Stimulated activated CD8-positive, alpha-beta memory T cell treated with anti-CD3 and anti-CD28 coated beads, Interleukin-15, amount 100 ng/mL, for 24 hours (primary cell): ENCODE measurements around the gene CHST8.

ENCODE experiments used
- DNase-seq: peaks from one replicate; pipeline ENCODE4 v3.0.0-alpha.2; 2020; ENCODE audit warnings: low read depth

Gene CHST8

DNA sequence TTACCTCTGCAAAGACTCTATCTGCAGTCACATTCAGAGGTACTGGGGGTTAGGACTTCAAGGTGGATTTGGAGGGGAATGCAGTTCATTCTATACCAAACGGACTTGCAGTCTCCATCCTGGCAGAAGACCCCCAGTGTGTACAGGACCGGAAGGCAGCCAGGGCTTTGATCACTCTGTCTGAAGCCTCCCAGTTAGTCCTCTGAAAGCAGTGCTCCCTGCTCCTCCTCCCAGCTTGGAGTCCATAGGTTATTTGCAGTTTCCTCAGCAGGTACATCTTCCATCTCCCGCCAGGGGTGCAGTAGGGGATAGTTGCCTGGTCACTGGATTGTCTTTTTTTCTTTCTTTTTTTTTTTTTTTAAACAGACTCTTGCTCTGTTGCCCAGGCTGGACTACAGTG lies 96.1 kb downstream of the CHST8 start:
- DNase-seq: no peak

DNA sequence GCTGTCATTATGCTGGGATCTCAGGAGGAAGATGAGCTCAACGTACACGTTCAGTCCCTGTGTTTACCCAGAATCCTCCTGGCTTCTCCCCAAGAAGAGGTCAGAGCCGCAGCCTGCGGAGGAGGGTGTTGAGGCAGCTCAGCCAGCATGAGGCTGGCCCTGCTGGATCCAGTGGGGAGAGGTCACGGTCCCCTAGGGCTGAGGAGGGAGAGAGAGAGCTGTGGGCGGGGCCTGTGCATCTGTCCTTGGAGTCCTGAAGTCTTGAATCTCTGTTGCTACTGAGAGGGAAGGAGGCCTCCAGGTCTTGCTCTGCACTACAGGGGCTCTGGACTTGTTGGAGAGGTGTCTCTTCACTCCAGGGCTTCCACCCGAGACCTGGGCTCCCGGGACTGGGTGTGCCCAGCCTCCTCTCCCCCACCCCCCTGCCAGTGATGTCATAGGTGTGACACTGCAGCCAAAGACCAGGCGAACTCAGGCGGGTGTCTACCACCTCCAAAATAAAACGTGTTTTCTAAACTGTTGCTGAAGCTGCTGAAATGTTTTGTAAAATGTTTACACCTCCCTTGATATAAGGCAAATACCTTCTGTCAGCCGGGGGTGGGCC lies 97.0 kb downstream of the CHST8 start:
- DNase-seq: no peak

DNA sequence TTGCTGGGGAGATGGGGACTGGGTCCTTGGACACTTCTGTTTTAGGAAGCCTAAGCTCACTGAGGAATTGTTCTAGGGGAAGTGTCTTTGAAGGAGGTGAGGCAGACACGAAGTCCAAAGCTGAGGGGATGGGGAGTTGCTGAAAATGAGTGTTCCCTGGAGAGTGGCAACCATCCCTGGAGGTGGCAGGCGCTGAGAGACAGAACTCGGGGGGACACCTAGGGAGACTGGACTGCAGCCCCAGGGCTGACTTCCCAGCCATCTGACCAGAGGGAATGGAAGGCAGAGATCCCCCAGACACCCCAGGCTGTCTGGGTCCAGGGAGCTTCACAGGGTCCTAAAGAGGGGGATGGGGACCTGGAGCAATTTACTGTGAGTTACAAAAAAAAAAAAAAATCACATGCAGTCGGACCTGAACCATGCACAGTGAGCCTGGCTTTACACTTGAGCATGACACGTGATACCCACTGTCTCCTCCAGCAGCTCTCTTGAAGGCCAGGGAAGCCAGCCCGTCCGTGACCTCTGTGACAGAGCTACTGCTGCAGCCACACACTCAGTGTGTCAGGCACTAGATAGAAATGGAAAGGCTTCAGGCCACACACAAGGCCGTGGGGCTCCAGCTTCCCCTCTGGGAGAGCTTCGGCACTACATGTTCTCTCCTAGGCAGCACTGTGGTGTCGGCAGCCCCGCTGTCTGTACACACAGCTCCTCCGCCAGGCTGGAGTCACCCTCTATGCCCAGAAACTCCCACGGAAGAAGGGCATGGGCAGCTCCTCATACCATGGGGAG lies 97.8 kb downstream of the CHST8 start:
- no peak for DNase-seq

DNA sequence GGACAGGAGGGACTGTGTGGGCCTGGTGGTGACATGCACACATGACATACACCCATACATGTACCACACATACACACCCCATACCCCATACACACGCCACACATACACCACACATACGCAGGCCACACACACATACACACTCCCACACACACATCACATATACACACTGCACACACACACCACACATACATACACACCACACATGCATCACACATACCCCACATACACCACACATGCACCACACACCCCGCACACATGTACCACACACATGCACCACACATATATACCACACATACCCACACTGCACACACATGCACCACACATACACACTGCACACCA lies 98.4 kb downstream of the CHST8 start:
- DNase-seq: no peak

DNA sequence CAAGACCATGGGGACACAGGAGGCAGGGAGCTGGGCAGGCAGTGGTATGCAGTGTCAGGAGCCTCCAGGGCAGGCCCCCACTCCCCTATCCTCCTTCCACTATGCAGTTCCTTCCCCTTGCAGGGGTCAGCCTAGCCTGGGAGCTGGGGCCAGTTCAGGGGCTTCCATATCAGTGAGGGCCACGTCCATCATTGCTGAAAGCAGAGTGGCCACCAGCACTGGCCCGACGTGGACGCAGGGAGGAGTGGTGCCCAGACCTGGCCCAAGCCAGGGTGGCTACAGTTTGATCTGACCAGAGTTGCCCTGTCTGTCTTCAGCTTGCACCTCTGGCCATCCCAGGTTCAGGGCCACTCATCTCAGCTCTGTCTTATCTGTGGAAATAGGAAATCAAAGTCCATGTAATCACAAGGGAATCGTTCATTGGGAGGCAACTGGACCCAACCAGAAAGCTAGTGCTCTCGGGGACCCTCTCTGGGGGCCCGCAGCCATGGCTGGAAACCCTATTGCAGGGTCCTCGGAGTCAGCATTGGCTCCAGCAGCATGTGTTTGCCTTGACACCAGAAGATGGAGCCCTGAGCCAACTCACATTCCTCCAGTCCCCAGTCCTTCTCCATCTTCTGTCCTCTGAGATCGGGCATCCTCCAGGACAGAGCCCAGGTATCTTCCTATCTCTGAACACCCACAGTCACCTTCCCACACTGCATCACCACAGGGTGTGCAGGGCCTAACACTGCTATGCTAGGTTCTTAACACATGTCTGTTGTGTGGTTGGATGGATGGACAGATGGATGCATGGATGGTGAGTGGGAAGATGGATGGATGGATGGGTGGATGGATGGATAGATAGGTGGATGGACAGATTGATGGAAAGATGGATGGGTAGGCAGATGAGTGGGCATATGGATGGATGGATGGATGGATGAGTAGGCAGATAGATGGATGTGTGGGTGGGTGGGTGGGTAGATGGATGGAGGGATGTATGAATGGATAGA lies 99.2 kb downstream of the CHST8 start:
- no peak for DNase-seq

DNA sequence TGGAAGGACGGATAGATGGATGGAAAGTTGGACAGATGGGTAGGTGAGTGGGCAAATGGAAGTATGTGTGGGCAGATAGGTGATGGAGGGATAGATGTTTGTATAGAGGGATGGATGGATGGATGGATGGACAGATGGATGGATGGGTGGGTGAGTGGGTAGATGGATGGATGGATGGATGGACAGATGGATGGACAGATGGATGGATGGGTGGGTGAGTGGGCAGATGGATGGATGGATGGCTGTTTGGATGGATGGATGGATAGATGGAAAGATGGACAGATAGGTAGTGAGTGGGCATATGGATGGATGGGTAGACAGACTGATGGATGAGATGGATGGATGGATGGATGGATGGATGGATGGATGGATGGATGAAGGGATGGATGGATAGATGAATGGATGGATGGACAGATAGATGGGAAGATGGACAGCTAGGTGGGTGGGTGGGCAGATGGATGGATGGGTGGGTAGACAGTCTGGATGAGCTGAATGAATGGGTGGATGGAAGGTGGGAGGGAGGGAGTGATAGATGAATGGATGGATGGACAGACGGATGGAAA lies 100.1 kb downstream of the CHST8 start:
- no peak for DNase-seq

DNA sequence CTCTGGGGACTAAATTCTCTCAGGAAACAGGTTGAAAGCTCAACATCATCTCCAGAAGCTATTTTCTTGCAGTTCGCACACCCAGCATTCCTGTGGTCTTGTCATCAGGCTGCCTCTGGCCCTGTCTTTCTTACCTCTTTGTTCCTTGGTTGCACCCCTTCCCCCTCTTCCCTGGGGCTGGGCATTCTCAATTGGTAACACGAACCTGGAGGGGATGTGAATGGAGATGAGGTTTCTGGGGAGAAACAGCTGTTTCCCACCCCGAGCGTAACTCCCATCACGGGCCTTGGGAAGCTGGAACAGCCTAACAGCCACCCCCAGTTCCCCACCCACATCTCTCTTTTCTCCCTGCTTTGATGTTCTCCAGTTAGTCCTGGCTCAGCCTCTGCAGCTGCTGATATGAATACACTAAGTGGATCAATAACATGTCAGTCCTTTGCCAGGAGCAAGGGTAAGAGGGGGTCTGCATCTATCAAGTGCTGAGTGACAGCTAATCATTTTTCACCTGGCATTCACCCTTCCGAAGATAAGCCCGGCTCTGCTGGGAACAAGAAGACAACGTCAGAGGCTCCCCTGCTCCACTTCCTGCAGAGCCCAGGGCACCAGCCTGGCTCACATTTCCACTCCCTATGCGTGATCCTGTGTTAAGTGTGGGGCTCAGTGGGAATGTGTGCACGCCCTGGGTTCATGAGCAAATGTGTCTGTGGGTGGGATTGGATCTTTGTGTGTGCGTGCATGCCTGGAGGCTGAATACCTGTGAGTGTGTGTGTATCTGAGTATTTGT lies 100.9 kb downstream of the CHST8 start:
- no peak for DNase-seq

DNA sequence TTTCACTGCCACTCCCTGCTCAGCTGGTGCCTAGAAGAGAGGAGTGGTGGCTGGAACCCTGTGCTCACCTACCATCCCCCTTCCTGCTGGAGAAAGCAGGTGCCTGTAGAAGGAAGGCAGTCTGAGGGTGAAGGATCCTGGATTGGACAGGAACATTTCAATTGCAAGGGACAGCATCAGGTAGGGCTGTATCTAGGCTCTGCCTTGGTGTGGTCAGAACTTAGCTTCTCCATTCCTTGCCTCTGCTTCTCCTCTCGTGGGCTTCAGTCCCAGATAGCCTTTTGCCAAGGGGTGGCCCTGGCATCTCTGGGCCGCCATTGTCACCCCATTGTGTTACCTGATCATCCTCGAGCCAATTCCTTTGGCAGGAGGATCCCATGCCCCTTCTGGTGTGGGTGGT lies 101.8 kb downstream of the CHST8 start:
- no peak for DNase-seq

DNA sequence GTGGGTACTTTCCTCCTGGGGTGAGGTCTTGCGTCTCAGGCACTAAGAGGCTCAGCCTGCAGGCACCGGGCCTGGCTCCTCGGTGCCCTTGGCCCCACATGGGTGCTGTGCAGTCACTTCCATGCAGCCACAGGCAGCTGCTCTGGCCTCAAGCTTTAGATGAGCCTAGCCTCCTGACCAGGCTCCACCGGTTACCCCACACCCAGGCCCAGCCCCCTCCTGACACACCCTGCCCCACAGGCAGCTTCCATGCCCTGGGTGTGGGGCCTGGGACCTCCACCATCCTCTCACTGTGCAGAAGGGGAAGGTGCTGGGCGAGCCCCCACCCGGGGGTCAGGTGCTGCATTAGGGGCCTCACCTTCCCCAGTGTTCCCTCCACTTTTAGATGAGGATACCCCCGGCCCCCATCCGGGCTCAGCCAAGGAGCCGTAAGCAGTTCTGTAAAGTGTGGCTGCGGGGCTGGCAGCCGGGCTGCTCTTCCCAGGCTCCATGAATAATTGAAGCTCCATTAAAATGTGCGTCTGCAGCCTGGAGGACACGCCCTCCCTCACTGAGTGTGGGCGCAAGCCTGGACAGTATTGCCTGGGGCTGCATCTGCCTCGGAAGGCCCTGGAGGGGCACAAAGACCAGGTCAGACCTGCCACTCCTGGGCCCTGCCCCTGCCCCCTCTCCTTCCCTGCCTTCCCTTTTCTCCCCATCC lies 102.4 kb downstream of the CHST8 start:
- no peak for DNase-seq

DNA sequence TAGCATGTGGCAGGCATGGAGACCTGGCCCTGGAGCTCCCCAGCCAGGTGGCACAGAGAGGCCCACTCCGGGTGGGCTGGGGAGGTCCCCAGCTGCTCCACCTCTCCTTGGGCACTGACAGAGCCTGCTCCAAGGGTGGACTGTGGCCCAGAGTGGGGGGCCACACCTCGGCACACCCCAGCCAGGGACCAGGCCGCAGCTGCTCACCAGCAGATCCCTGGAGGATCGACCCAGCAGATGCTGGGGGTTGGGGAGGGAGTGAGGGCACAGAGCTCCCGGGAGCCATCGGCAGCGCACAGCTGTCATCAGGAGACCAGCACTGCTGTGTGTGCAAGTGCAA lies 102.9 kb downstream of the CHST8 start:
- no peak for DNase-seq

DNA sequence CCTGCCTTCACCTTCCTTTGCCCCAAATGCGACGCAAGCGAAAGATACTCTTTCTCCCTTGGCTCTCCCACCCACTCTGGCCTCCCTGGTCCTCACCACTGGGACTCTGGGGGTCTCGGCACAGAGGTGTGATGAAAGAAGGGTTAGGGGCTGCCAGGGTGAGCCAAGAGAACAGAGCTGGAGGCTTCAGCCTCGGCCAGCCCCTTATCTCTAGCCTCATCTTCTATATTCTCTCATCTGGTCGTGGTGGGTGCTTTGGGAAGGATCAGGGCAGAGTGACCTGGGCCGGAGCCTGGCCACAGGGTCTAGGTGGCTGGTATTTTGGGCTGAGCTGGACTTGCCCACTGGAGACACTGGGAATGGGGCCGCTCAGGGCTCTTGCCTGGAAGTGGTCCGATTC lies 103.8 kb downstream of the CHST8 start:
- no peak for DNase-seq

DNA sequence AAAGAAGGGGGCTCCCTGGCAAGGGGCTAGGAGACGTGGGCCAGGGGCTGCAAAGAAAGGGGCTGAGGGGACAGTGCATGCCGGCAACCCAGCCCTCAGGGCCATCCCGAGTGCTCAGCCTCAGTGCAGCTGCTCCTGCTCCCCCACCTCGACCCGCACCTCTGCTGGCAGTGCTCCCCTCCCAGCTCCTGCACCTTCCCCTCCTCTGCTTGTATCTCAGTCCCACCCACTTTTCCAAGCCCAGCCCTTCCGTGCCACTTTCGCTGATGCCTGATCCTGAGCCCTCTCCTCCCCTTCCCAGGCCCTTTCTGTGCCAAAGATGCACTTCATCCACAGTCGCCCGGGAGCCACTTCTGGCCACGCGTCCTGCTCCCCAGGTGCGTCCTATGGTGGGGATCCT lies 105.0 kb downstream of the CHST8 start:
- DNase-seq: no peak

DNA sequence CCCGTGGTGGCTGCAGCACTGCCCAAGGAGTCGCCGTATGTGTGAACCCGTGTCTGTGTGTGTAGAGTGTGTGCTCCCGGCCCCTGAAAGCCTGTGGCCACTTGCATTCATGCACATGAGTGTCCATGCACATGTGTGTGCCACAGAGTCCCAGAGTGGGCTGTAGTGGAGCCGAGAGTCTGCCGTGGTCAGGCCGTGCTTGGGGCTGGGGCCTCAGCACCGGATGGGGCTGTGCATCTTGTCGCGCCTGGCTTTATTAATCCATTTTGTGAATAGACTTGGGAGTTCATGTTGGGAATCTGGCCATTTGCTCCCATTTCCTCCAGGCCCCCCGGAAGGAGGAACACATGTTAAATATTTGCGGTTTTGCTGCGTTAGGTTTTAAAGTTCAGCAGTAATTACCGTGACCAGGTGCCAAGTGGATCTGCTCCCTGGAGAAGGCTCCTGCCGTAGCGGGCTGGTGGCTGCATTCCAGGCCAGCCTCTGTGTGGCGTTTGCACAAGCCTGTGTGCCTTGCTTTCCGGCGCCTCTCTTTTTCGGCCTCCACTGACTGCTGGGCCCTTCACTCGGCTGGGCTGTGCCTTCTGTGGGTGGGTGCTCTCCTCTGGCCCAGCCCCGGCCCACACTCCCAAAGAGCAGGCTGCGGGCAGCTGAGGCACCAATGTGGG lies 105.7 kb downstream of the CHST8 start:
- DNase-seq: no peak

DNA sequence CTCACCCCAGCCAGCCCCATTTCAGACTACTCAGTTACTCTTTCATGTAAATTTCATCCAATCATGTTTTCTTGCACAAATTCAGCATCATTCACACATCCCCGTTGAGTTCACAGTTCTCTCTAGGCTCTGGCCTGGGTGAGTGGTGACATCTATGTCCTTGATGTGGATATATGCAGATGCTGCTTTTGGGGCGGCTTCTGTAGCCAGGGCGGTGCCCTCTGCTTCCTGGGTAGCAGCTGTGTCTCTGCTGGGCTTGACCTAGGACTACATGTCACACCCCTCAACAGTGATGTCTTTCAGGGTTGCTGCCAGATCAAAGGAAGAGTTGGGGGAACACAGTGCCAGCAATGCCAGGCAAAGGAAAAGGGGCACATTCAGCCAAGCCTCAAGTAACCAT lies 106.4 kb downstream of the CHST8 start:
- DNase-seq: no peak

DNA sequence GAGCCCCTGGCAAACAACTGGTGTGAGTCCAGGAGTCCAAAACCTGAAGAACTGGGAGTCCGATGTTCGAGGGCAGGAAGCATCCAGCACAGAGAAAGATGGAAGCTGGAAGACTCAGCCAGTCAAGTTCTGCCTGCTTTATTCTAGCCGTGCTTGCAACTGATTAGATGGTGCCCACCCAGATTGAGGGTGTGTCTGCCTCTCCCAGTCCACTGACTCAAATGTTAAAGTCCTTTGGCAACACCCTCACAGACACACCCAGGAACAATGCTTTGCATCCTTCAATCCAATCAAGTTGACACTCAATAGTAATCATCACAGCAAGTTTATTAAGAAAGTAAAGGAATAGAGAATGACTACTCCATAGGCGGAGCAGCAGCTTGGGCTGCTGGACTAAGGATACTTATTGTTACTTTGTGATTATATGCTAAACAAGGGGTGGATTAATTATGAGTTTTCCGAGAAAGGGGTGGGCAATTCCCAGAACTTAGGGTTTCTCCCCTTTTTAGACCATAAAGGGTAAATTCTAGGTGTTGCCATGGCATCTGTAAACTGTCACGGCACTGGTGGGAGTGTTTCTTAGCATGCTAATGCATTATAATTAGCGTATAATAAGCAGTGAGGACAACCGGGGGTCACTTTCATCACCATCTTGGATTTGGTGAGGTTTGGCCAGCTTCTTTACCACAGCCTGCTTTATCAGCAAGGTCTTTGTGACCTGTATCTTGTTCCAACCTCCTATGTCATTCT lies 109.3 kb downstream of the CHST8 start:
- no peak for DNase-seq

DNA sequence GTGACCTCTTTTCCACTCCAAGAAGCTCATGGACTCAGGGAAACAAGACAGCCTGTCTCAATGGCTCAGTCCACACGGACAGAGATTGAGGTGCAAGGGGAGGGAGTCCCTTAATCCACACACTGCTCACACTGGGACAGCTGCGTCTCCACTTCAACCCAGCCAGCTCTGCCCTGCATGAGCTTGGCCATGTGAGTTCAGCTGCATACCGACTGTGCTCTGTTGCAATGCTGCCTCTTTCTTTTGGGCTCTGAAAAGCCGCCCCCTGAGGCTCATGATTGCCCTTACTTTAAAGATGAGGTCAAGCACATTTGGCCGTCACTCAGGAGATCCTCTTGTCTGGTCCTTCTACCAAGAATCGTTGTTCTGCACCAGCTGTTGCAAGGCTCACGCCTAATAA lies 110.1 kb downstream of the CHST8 start:
- no peak for DNase-seq

DNA sequence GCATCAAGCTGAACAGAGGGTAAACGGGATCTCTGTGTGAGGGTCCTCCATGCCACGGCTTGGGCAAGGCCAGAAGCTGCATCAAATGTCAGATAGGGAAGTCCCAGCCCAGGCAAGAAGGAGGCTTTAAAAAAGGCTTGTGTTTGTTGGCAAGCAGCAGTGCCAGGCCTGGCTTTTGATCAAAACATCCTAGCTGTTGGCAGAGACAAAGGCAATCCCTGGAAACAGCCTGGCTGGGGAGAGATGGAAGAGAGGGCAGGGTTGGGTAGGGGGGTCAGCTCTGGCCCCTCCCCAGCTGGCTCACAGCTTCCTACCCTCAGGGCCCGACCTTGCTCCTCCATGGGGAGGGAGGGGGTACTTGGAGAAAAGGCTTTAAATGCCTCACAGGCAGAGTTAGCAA lies 113.2 kb downstream of the CHST8 start:
- DNase-seq: no peak

DNA sequence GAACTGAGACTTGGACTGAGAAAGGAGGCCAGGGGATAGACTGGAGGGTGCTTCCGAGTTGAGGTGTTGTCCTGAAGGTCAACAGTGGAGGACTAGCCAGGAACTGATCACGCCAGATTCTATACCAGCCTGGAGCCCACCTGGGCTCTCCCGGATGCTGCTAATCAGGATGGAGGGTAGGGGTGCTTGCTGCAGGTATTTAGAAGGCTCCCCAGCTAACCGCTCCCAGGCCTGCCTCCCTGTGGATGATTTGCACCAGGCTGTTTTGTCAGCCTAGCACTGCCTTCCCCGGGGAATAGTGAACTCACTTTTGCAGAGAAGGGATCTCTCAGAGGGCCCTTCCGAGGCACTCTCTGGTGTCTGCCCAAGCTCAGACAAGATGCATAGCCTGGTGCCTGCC lies 114.4 kb downstream of the CHST8 start:
- no peak for DNase-seq

DNA sequence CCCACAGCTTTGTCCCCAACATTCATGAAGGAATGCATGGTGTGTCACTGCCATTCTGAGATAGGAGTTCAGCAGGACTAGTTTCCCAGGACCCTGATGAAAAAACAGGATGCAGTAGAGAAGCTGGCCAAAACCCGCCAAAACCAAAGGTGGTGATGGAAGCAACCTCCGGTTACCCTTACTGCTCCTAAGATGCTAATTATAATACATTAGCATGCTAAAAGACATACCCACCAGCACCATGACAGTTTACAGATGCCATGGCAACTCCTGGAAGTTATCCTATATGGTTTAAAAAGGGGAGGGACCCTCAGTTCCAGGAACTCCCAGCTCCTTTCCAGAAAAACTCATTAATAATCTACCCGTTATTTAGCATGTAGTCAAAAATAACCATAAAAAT lies 115.0 kb downstream of the CHST8 start:
- DNase-seq: no peak
